Hepatocyte (in vitro differentiated cells): ENCODE data around the gene HRAS.

Experiments used
- EZH2 ChIP-seq: fragments of 200-600 bp; sonication (generic); IDR thresholded peaks from 2 replicates; pipeline ENCODE4 v1.6.1; 2016; ENCODE audit warnings: antibody characterized with exemption, mild to moderate bottlenecking, borderline replicate concordance
- EZH2phosphoT487 ChIP-seq: fragments of 200-600 bp; sonication (generic); IDR thresholded peaks from one replicate; pipeline ENCODE4 v1.6.1; 2018; ENCODE audit warnings: antibody characterized with exemption, mild to moderate bottlenecking, low read depth, moderate library complexity; ENCODE audit not compliant: unreplicated experiment, severe bottlenecking
- TF ChIP-seq, protein P1 (sequence below): fragments of 200-600 bp; sonication (generic); IDR thresholded peaks from 2 replicates; pipeline ENCODE4 v1.5.1; 2016; ENCODE audit warnings: antibody characterized with exemption, mild to moderate bottlenecking; ENCODE audit not compliant: poor library complexity

DNA sequence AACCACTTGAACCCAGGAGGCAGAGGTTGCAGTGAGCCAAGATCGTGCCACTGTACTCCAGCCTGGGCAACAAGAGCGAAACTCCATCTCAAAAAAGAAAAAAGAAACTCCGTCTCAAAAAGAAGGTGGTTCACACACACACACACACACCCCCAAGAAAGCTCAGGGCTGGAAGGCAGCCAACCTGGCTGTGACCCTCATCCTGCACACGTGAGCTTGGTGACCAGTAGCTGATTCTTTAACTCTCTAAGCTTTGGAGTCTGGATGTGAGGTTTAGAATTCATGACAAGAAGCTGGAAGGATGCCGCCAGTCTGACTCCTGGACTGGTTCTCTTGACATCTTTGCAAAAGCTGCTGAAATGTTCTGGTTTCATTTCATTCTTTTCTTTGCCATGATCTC lies 26.4 kb downstream of the HRAS start:
- TF ChIP-seq, protein P1, sequence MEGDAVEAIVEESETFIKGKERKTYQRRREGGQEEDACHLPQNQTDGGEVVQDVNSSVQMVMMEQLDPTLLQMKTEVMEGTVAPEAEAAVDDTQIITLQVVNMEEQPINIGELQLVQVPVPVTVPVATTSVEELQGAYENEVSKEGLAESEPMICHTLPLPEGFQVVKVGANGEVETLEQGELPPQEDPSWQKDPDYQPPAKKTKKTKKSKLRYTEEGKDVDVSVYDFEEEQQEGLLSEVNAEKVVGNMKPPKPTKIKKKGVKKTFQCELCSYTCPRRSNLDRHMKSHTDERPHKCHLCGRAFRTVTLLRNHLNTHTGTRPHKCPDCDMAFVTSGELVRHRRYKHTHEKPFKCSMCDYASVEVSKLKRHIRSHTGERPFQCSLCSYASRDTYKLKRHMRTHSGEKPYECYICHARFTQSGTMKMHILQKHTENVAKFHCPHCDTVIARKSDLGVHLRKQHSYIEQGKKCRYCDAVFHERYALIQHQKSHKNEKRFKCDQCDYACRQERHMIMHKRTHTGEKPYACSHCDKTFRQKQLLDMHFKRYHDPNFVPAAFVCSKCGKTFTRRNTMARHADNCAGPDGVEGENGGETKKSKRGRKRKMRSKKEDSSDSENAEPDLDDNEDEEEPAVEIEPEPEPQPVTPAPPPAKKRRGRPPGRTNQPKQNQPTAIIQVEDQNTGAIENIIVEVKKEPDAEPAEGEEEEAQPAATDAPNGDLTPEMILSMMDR: no peak
- TF ChIP-seq EZH2 (no peak), EZH2phosphoT487 (no peak)
